Retinal pigment epithelial cell (primary cell): ENCODE measurements around the gene ZNF580.
A peak's percentile ranks its signal among the peaks of the same experiment; 100 is the strongest.

ENCODE experiments used
- DNase-seq: peaks from one replicate; pipeline ENCODE4 v3.0.0-alpha.2; 2010; ENCODE audit warnings: low read depth
- H3K4me3 ChIP-seq: 2 replicates; pipeline ENCODE4 v1.5.1; 2011; ENCODE audit warnings: mild to moderate bottlenecking, low read length, control low read depth, moderate library complexity
- TF ChIP-seq, protein P1 (sequence below): conservative IDR thresholded peaks from 2 replicates; pipeline ENCODE4 v1.5.1; 2011; ENCODE audit warnings: low read depth, low read length, control low read depth, inconsistent platforms

ZNF580 gene

GRCh38 chr19:55646889-55647731 lies 6.3 kb downstream of the ZNF580 start:
- DNase-seq, result no peak
- TF ChIP-seq, protein P1, sequence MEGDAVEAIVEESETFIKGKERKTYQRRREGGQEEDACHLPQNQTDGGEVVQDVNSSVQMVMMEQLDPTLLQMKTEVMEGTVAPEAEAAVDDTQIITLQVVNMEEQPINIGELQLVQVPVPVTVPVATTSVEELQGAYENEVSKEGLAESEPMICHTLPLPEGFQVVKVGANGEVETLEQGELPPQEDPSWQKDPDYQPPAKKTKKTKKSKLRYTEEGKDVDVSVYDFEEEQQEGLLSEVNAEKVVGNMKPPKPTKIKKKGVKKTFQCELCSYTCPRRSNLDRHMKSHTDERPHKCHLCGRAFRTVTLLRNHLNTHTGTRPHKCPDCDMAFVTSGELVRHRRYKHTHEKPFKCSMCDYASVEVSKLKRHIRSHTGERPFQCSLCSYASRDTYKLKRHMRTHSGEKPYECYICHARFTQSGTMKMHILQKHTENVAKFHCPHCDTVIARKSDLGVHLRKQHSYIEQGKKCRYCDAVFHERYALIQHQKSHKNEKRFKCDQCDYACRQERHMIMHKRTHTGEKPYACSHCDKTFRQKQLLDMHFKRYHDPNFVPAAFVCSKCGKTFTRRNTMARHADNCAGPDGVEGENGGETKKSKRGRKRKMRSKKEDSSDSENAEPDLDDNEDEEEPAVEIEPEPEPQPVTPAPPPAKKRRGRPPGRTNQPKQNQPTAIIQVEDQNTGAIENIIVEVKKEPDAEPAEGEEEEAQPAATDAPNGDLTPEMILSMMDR, result no peak
- H3K4me3 ChIP-seq, result peak overlapping the region; percentile 71

GRCh38 chr19:55647732-55648584 lies 7.2 kb downstream of the ZNF580 start, which contains the start of gene CCDC106:
TSS of gene CCDC106 (plus strand) at chr19:55648212. CDS start at chr19:55649047, 835 bp downstream.
- TF ChIP-seq, protein P1, result no peak
- no peak for DNase-seq
- peak within 1 kb of the TSS; percentile 71 for H3K4me3 ChIP-seq

- no peak for DNase-seq
- peak overlapping the region; percentile 71 for H3K4me3 ChIP-seq
Observed at GRCh38 chr19:55648585-55649267, 7.9 kb downstream of the ZNF580 start.

GRCh38 chr19:55649268-55650125 lies 8.7 kb downstream of the ZNF580 start:
- no peak for DNase-seq
- TF ChIP-seq, protein P1, result no peak
- H3K4me3 ChIP-seq, result peak overlapping the region; percentile 71

More at GRCh38 chr19:55648585-55649267, 7.9 kb downstream of the ZNF580 start:
- TF ChIP-seq, protein P1, result no peak

GRCh38 chr19:55650126-55650557 lies 9.3 kb downstream of the ZNF580 start:
- H3K4me3 ChIP-seq, result no peak overlapping the region
- TF ChIP-seq, protein P1, result no peak
- DNase-seq, result no peak
